NCI-H2081 treated with DMSO at 0.1 percent for 48 hours (cell line): ENCODE data around the gene C6orf15.

Source experiments
- DNase-seq: peaks from one replicate; lab custom pipeline; 2025; lab: John Stamatoyannopoulos, UW

C6orf15 gene

DNA sequence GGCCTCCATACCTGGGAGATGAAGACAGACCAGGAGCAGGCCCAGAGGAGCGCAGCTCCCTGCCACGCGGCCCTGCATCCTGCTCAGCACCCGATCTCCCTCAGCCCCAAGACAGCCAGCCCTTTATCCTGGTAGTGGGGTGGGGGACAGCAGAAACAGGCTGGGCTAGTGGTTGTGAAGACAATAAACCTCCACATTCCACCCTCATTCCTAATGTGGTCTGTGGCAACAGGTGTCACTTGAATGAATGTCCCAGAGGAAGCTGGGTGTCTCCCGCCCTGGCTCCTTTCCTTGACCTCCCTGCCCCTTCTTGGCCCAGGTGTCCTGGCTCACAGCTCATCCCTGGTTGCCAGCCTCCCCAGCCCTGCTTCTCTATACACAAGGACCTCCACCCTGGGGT, at the start of gene C6orf15:
Gene C6orf15 (minus strand): TSS at position 98 of the 400 bp plus-strand sequence. CDS start 20 bp downstream, at position 78.
- DNase-seq, result no peak

DNA sequence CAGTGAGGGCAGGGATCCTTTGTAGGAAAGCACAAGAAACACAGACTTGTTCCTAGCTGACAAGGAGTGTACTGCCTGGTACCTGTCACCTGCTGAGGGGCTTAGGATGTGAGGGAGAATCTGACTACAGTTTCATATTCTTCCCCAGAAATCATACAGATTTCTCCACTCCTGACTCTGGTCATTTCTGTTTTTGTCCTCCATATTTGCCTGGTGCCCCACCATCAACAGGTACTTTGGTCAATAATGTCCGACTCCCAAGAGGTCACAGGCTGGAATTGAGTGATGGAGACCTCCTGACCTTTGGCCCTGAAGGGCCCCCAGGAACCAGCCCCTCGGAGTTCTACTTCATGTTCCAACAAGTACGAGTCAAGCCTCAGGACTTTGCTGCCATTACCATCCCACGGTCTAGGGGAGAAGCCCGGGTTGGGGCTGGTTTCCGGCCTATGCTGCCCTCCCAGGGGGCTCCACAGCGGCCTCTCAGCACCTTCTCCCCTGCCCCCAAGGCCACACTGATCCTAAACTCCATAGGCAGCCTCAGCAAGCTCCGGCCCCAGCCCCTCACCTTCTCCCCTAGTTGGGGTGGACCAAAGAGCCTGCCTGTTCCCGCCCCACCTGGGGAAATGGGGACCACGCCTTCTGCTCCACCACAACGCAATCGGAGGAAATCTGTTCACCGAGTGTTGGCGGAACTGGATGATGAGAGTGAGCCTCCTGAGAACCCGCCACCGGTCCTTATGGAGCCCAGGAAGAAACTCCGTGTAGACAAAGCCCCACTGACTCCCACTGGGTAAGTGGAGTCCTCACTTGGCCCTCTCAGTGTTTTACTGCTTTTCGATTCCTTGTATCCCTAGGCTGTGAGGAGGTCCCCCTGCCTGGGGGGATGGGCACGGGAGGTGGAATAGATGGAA, 49.1 kb upstream of the C6orf15 start:
- DNase-seq, result no peak

DNA sequence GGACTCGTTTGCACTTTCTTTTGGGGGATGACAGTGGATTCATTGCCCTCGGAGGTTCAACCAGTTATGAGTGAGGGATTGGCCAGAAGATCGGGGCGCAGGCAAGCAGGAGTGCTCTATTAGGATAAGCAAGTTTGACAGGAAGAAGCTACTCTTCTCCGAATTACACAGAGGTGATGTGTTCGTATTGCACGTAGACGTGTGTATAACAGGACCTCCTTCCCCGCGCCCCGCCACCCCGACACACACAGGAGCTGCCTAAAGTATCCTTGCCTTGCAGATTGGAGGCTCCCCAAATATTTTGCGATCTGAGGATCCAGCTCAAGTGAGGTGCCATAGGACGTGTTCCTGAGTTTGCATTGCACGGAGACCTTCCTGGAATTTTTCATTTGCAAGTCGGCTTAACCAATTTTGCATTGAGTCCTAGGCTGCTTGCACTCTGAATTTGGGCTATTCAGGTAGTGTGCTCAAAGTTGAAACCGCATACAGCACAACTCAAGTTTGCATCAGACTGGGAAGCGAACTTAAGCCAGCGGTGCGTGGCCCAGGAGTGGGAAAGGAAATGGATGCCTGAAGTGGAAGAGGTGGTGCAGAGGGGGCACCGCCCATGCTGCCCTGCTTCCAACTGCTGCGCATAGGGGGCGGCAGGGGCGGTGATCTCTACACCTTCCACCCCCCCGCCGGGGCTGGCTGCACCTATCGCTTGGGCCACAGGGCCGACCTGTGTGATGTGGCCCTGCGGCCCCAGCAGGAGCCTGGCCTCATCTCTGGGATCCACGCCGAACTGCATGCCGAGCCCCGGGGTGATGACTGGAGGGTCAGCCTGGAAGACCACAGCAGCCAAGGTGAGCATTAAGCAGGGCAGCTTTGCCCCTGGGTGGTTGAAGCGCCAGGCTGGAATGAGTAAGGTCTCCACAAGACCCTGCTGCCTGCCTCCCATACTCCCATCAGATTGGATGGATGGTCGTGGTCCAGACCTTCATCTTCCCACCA, 46.8 kb upstream of the C6orf15 start:
- no peak for DNase-seq

GRCh38 chr6:31158140-31158862, 45.9 kb upstream of the C6orf15 start, which contains the start of gene TCF19:
Gene TCF19 (plus strand): TSS chr6:31158589. CDS start chr6:31159470, 881 bp downstream.
- DNase-seq, result peak; percentile 94

GRCh38 chr6:31157513-31158139, 45.3 kb upstream of the C6orf15 start, which contains the start of gene CCHCR1:
Gene CCHCR1 (minus strand): TSS chr6:31157802. CDS start chr6:31157600, 202 bp downstream.
- no peak for DNase-seq

- no peak for DNase-seq
Observed at GRCh38 chr6:31156641-31157040, 44.3 kb upstream of the C6orf15 start.

GRCh38 chr6:31154436-31154835, 42.1 kb upstream of the C6orf15 start:
- DNase-seq, result no peak

DNA sequence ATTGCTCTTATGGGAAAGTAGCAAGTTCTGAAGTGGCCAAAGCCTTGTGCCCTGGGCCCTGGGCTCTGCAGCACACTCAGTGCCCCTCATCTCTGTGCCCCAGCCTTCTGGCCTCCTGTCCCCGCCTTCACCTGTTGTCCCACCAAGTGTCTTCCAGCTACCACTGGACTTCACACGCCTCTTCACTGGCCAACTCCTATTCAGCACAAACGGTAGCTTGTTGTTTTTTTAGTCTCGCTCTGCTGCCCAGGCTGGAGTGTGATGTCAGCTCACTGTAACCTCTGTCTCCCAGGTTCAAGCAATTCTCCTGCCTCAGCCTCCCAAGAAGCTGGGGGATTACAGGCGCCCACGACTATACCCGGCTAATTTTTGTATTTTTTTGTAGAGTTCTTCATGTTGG, 40.4 kb upstream of the C6orf15 start:
- DNase-seq, result no peak

- DNase-seq, result no peak
Observed at GRCh38 chr6:31149827-31150447, 37.6 kb upstream of the C6orf15 start.

- DNase-seq, result no peak
Observed at GRCh38 chr6:31145386-31145785, 33.0 kb upstream of the C6orf15 start.

- DNase-seq, result no peak
Observed at GRCh38 chr6:31144970-31145340, 32.6 kb upstream of the C6orf15 start.

GRCh38 chr6:31144296-31144969, 32.1 kb upstream of the C6orf15 start:
- no peak for DNase-seq

- no peak for DNase-seq
Observed at GRCh38 chr6:31143148-31143547, 30.8 kb upstream of the C6orf15 start.

GRCh38 chr6:31142361-31142761, 30.0 kb upstream of the C6orf15 start:
- no peak for DNase-seq

DNA sequence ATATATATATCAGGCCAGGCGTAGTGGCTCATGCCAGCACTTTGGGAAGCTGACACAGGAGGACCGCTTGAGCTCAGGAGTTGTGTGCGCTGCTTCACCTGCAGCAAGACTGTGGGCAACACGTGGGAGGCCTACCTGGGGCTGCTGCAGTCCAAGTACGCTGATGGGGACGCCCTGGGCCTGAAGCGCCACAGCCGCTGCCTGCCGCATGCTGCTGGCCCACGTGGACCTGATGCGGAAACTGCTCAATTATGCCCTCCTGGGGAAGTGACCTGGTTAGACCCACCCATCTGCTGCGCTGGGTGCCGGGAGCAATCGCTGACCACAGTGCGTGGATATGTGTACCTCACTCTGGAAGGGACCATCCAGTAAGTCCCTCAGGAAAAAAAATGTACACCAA, 28.3 kb upstream of the C6orf15 start:
- DNase-seq, result no peak

- no peak for DNase-seq
Observed at GRCh38 chr6:31139599-31139998, 27.2 kb upstream of the C6orf15 start.

- no peak for DNase-seq
Observed at GRCh38 chr6:31138982-31139381, 26.6 kb upstream of the C6orf15 start, which contains the start of gene PSORS1C2. Gene PSORS1C2 (minus strand): TSS chr6:31139066. CDS start chr6:31139026, 40 bp downstream.

GRCh38 chr6:31135710-31136109, 23.3 kb upstream of the C6orf15 start:
- DNase-seq, result no peak

- no peak for DNase-seq
Observed at GRCh38 chr6:31132806-31133205, 20.4 kb upstream of the C6orf15 start.

DNA sequence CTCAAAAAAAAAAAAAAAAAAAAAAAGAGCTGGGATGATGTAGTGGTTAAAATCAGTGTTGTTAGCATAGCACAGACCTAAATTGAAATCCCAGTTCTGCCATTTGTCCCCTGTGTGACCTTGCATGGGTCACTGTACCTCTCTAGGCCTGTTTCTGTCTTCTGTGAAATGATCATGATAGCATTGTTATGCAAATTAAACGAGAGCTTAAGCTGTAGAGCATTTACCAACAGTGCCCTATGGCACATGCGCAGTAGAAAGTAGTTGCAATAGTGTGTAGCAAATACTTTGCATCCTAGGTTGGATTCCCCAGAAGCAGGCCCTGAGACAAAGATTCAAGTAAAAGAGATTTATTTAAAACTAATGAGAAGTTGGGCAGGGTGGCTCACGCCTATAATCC, 19.2 kb upstream of the C6orf15 start:
- DNase-seq, result no peak
